NCI-H187 treated with DMSO at 0.1 percent for 48 hours (cell line): ENCODE data around the gene ANKRD39.

Experiments used
- DNase-seq: peaks from one replicate; lab custom pipeline; 2025; lab: John Stamatoyannopoulos, UW

ANKRD39 gene

GRCh38 chr2:96887493-96888012 is 29.7 kb upstream of the ANKRD39 start:
- DNase-seq = no peak

- no peak for DNase-seq
Measured at GRCh38 chr2:96885432-96886347, 27.9 kb upstream of the ANKRD39 start.

GRCh38 chr2:96884299-96885094 is 26.7 kb upstream of the ANKRD39 start:
- DNase-seq = no peak

GRCh38 chr2:96883306-96883705 is 25.5 kb upstream of the ANKRD39 start:
- DNase-seq = no peak

- DNase-seq = no peak
Measured at GRCh38 chr2:96882906-96883305, 25.1 kb upstream of the ANKRD39 start.

- no peak for DNase-seq
Measured at GRCh38 chr2:96882230-96882629, 24.4 kb upstream of the ANKRD39 start.

- no peak for DNase-seq
Measured at GRCh38 chr2:96881349-96882195, 23.8 kb upstream of the ANKRD39 start.

GRCh38 chr2:96880891-96881273 is 23.1 kb upstream of the ANKRD39 start:
- no peak for DNase-seq

- DNase-seq = no peak
Measured at GRCh38 chr2:96879545-96880040, 21.8 kb upstream of the ANKRD39 start.

- DNase-seq = no peak
Measured at GRCh38 chr2:96878796-96879544, 21.2 kb upstream of the ANKRD39 start.

GRCh38 chr2:96878171-96878570 is 20.4 kb upstream of the ANKRD39 start:
- no peak for DNase-seq

- DNase-seq = no peak
Measured at GRCh38 chr2:96877631-96878092, 19.8 kb upstream of the ANKRD39 start.

GRCh38 chr2:96877042-96877451 is 19.2 kb upstream of the ANKRD39 start:
- no peak for DNase-seq

GRCh38 chr2:96876269-96877041 is 18.6 kb upstream of the ANKRD39 start:
- DNase-seq = no peak

- DNase-seq = no peak
Measured at GRCh38 chr2:96875498-96876268, 17.9 kb upstream of the ANKRD39 start.

GRCh38 chr2:96874198-96874831 is 16.5 kb upstream of the ANKRD39 start:
- DNase-seq = no peak

GRCh38 chr2:96873651-96874096 is 15.9 kb upstream of the ANKRD39 start:
- DNase-seq = no peak

GRCh38 chr2:96872591-96873349 is 15.0 kb upstream of the ANKRD39 start:
- no peak for DNase-seq
